ENCODE measurements around the gene ATG7.

DNA sequence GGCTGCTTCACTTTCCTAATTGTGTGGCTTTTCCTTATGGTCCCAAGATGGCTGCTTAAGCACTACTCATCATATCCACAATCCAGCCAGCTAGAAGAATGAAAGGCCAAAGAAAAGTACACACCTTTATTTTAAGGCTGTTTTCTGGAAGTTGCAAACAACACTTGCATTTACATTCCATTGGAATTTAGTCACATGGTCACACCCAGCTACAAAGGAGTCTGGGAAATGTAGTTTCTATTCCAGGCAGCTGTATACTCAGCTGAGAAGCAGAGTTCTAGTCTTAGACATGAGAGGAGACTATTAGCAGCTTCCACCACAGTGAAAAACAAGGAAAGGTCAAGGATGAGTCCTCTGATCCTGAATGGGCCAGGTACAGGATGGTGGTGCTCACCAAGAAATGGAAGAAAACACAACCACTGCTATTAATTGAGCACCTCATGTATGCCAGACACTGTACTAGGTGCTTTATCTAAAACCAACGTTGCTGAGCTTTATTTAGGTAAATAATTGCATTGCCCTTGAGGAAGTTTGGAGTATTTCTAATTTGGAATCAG, 28.0 kb upstream of the ATG7 start:
- no peak for TF ChIP-seq IRF4 (IDR thresholded peaks at IDR 0.05; ENCODE audit: low read depth, low read length)
- no peak for TF ChIP-seq NFIC (IDR thresholded peaks at IDR 0.05; ENCODE audit: low read depth, low read length)
- no peak for TF ChIP-seq MEF2B (IDR thresholded peaks at IDR 0.05; ENCODE audit: partially characterized antibody, poor library complexity, severe bottlenecking)
- TF ChIP-seq SMC3 (IDR thresholded peaks at IDR 0.05; ENCODE audit: borderline replicate concordance, low read length): no peak
- TF ChIP-seq, protein P1, sequence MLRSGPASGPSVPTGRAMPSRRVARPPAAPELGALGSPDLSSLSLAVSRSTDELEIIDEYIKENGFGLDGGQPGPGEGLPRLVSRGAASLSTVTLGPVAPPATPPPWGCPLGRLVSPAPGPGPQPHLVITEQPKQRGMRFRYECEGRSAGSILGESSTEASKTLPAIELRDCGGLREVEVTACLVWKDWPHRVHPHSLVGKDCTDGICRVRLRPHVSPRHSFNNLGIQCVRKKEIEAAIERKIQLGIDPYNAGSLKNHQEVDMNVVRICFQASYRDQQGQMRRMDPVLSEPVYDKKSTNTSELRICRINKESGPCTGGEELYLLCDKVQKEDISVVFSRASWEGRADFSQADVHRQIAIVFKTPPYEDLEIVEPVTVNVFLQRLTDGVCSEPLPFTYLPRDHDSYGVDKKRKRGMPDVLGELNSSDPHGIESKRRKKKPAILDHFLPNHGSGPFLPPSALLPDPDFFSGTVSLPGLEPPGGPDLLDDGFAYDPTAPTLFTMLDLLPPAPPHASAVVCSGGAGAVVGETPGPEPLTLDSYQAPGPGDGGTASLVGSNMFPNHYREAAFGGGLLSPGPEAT (IDR thresholded peaks at IDR 0.05; ENCODE audit: low read depth): no peak
- no peak for TF ChIP-seq HDGF (IDR thresholded peaks at IDR 0.05)
- TF ChIP-seq, protein P2, sequence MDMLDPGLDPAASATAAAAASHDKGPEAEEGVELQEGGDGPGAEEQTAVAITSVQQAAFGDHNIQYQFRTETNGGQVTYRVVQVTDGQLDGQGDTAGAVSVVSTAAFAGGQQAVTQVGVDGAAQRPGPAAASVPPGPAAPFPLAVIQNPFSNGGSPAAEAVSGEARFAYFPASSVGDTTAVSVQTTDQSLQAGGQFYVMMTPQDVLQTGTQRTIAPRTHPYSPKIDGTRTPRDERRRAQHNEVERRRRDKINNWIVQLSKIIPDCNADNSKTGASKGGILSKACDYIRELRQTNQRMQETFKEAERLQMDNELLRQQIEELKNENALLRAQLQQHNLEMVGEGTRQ (IDR thresholded peaks at IDR 0.05; ENCODE audit: borderline replicate concordance, low read depth, low read length): no peak
- TF ChIP-seq, protein P3, sequence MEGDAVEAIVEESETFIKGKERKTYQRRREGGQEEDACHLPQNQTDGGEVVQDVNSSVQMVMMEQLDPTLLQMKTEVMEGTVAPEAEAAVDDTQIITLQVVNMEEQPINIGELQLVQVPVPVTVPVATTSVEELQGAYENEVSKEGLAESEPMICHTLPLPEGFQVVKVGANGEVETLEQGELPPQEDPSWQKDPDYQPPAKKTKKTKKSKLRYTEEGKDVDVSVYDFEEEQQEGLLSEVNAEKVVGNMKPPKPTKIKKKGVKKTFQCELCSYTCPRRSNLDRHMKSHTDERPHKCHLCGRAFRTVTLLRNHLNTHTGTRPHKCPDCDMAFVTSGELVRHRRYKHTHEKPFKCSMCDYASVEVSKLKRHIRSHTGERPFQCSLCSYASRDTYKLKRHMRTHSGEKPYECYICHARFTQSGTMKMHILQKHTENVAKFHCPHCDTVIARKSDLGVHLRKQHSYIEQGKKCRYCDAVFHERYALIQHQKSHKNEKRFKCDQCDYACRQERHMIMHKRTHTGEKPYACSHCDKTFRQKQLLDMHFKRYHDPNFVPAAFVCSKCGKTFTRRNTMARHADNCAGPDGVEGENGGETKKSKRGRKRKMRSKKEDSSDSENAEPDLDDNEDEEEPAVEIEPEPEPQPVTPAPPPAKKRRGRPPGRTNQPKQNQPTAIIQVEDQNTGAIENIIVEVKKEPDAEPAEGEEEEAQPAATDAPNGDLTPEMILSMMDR (IDR thresholded peaks at IDR 0.05 in 2 of 3, conservative IDR thresholded peaks at IDR 0.05 in 1 of 3; ENCODE audit: control insufficient read depth in 2 of 3, extremely low read depth in 1 of 3, insufficient read depth in 1 of 3, low read depth in 3 of 3, low read length in 3 of 3): no peak
- TF ChIP-seq, protein P4, sequence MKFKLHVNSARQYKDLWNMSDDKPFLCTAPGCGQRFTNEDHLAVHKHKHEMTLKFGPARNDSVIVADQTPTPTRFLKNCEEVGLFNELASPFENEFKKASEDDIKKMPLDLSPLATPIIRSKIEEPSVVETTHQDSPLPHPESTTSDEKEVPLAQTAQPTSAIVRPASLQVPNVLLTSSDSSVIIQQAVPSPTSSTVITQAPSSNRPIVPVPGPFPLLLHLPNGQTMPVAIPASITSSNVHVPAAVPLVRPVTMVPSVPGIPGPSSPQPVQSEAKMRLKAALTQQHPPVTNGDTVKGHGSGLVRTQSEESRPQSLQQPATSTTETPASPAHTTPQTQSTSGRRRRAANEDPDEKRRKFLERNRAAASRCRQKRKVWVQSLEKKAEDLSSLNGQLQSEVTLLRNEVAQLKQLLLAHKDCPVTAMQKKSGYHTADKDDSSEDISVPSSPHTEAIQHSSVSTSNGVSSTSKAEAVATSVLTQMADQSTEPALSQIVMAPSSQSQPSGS (IDR thresholded peaks at IDR 0.05; ENCODE audit: low read length): no peak
- TF ChIP-seq MTA3 (IDR thresholded peaks at IDR 0.05; ENCODE audit: borderline replicate concordance, low read length): no peak
